Kidney (tissue), 14 donors: ENCODE results near the gene C4B. TPM values are rescaled to one million over a fixed set of nuclear protein-coding genes. Genes with fewer than 3 reads are reported as not detected.

Experiments
- DNase-seq, 5 donors: peaks; one replicate each; pipeline ENCODE4 v3.0.0-alpha.2; 2013 to 2020
- FAIRE-seq: peaks from 2 replicates; lab custom pipeline; 2012; peaks lifted over from hg19 to GRCh38; lab: Jason Lieb, UNC
- H3K27ac ChIP-seq, 2 donors: one replicate each; pipeline ENCODE4 v1.7.0; 2013; ENCODE audit warnings: low read depth in 2 of 2, low read length in 2 of 2, inconsistent platforms in 1 of 2
- H3K27me3 ChIP-seq: one replicate; pipeline ENCODE4 v1.7.1; 2013; ENCODE audit warnings: low read length, inconsistent platforms; ENCODE audit not compliant: control insufficient read depth, insufficient read depth
- H3K36me3 ChIP-seq, 3 donors: one replicate each; pipeline versions ENCODE4 v1.7.0 to v1.7.1; 2013; ENCODE audit warnings: low read length in 3 of 3, control low read depth in 1 of 3, inconsistent platforms in 1 of 3; ENCODE audit not compliant: insufficient read depth in 3 of 3, control insufficient read depth in 2 of 3
- H3K4me1 ChIP-seq, 3 donors: one replicate each; pipeline versions ENCODE4 v1.7.0 to v1.7.1; 2013; ENCODE audit warnings: low read length in 3 of 3, inconsistent platforms in 1 of 3, low read depth in 1 of 3; ENCODE audit not compliant: control insufficient read depth in 2 of 3, insufficient read depth in 2 of 3
- H3K4me3 ChIP-seq, 3 donors: one replicate each; pipeline versions ENCODE4 v1.7.0 to v1.8.1; 2013; ENCODE audit warnings: low read length in 3 of 3, control low read depth in 1 of 3, inconsistent platforms in 1 of 3
- H3K9ac ChIP-seq, 3 donors: one replicate each; pipeline versions ENCODE4 v1.7.0 to v1.7.1; 2013; ENCODE audit warnings: low read length in 3 of 3, control low read depth in 1 of 3, inconsistent platforms in 1 of 3
- H3K9me3 ChIP-seq, 3 donors: one replicate each; pipeline versions ENCODE4 v1.7.0 to v1.7.1; 2013; ENCODE audit warnings: low read length in 3 of 3, control low read depth in 1 of 3, inconsistent platforms in 1 of 3; ENCODE audit not compliant: control insufficient read depth in 2 of 3, insufficient read depth in 1 of 3
- intact Hi-C: fragments of 100-400 bp; cut with DNase I; formaldehyde crosslinking; loops from one replicate; pipeline ENCODE4 v1.11.1; 2022
- polyA plus RNA-seq: library from polyadenylated mRNA; stranded (reverse); fragments of 350-450 nt; fragmentation: Illumina TruSeq; extraction: RNeasy Lipid Tissue Mini Kit (QIAGEN cat#74804); gene quantifications from one replicate; pipeline ENCODE4 v1.2.3, GENCODE V29; 2014; ENCODE audit warnings: low read depth, low replicate concordance; ENCODE audit not compliant: insufficient read depth
- total RNA-seq: library from RNA; stranded (reverse); fragmentation: NEBNext Ultra II Directional; extraction: Animal tissue kit (Norgen Biotek cat#: 25700); gene quantifications from one replicate; pipeline ENCODE4 v1.2.1, GENCODE V29; 2021
- TF ChIP-seq, protein P1 (sequence below): IDR thresholded peaks from 3 replicates; pipeline ENCODE4 v1.5.1; 2012; ENCODE audit warnings: mild to moderate bottlenecking, moderate library complexity, borderline replicate concordance; ENCODE audit not compliant: insufficient read depth; ENCODE audit errors: extremely low read depth
- donor health status: control.
- donor health status: control.
- donor health status: control.
- donor health status: control.
- donor health status: control.
- donor health status: DM: yes; HTN: yes; CAD: no.
- donor health status: Normal renal cell carcinoma (clear cell type).

Gene C4B
- total and polyA plus RNA-seq, 2 donors from 2014 or later: 578 to 596 TPM

DNA sequence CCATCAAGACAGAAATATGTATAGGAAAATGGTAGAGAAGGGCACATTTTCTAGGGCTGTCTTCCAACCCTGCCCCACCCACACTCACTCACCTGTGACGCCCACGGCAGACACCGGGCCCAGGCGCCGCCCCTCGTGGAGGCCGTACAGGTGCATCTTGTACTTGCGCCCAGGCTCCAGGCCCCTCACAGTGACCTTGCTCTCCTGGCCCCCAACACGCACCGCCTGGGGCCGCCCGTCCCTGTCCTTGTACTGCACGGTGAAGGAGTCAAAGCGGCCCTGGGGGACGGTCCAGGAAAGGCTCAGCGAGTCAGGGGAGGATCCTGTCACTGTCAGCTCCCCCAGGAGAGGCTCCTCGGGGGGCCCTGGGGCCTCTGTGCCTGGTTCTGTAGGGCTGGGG is 43.4 kb downstream of the C4B start:
- TF ChIP-seq, protein P1, sequence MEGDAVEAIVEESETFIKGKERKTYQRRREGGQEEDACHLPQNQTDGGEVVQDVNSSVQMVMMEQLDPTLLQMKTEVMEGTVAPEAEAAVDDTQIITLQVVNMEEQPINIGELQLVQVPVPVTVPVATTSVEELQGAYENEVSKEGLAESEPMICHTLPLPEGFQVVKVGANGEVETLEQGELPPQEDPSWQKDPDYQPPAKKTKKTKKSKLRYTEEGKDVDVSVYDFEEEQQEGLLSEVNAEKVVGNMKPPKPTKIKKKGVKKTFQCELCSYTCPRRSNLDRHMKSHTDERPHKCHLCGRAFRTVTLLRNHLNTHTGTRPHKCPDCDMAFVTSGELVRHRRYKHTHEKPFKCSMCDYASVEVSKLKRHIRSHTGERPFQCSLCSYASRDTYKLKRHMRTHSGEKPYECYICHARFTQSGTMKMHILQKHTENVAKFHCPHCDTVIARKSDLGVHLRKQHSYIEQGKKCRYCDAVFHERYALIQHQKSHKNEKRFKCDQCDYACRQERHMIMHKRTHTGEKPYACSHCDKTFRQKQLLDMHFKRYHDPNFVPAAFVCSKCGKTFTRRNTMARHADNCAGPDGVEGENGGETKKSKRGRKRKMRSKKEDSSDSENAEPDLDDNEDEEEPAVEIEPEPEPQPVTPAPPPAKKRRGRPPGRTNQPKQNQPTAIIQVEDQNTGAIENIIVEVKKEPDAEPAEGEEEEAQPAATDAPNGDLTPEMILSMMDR: no peak
- FAIRE-seq (no peak), DNase-seq (peak in 1 of 5 donors; percentile 51)
- Histone ChIP-seq H3K9me3 (no peaks in the 10 kb centered on the region), H3K9ac (no peak overlapping the region), H3K27ac (no peak overlapping the region), H3K36me3 (no peaks in the 10 kb centered on the region), H3K4me1 (peaks cover 0 to 3% (median 0%) of the 10 kb centered on the region in 3 donors), H3K4me3 (no peak overlapping the region), H3K27me3 (no peaks in the 10 kb centered on the region)
- intact Hi-C loops: no loop called here

DNA sequence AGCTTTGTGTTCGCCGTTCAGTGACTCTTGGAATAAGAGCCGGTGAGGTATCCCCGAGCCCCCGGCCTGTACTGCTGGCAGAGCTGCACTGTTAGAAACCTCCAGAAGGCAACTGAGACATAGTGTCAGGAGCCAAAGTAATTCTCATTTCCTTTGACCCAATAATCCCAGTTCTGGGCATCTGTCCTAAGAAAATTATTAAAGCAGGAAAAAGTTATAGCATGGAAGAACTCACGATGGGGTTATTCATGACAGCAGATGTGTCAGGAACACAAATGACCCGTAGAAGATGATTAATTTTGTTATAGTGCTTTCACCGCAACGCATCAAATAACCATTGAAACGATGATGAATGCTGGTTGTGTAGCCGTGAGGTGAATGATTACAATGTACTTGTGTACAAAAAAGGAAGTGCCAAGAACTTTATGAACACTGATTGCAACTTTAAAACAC is 43.9 kb downstream of the C4B start:
- no peak for FAIRE-seq
- Histone ChIP-seq H3K4me3 (no peak overlapping the region), H3K9me3 (no peaks in the 10 kb centered on the region), H3K36me3 (no peaks in the 10 kb centered on the region), H3K27ac (no peak overlapping the region), H3K4me1 (peaks cover 0 to 3% (median 0%) of the 10 kb centered on the region in 3 donors), H3K9ac (no peak overlapping the region), H3K27me3 (no peaks in the 10 kb centered on the region)
- TF ChIP-seq, protein P1: no peak
- intact Hi-C loops: no loop called here
- peak in 2 of 5 donors; percentile 14 to 36 for DNase-seq

- Histone ChIP-seq H3K27me3 (no peaks in the 10 kb centered on the region), H3K4me1 (peaks cover 0 to 3% (median 0%) of the 10 kb centered on the region in 3 donors), H3K9me3 (no peaks in the 10 kb centered on the region), H3K9ac (no peak overlapping the region), H3K27ac (no peak overlapping the region), H3K36me3 (no peaks in the 10 kb centered on the region), H3K4me3 (no peak overlapping the region)
- FAIRE-seq (no peak), DNase-seq (no peak)
- intact Hi-C loops: no loop called here
- TF ChIP-seq, protein P1: no peak
These were observed 46.5 kb downstream of the C4B start for GRCh38 chr6:32060966-32061655.
